Measurements from ENCODE around the gene INTS2.
A peak's percentile ranks its signal among the peaks of the same experiment; 100 is the strongest.
"Not testable (repeated sequence)": the region's sequence is repeated elsewhere in the genome, so short reads cannot be mapped to it uniquely, and the experiment has no call there.

The INTS2 gene

GRCh38 chr17:61847659-61848058 lies 80.1 kb downstream of the INTS2 start:
- DNase-seq (ENCODE audit: low read depth, low spot score) = no peak

DNA sequence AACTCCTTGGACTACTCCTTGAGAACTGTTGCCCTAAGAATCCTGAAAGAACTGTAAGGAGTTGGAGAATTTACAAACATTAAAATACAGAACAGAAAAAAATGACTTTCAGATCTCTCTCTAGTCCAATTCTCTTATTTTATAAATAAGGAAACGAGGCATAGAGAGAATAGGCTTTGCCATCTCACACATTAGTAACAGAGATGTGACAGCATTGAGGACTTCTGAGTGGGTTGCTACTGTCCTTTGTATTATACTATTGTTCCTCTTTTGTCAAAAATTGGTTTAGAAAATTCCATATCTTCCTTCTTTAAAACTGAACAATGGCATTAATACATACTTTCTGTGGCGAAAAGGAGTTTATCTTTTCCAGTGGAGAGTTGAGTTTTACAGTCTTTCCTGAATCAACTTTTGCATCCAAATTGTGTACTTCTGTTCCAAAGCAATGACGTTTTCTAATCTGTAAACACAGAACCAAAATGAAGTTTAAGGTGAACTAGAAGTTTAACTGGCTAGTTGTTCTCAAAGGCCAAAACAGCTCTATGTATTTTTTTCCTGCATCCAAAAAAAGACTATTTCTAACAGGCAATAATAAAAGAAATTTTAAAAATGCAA lies 80.9 kb downstream of the INTS2 start:
- DNase-seq (ENCODE audit: low read depth, low spot score) = no peak

DNA sequence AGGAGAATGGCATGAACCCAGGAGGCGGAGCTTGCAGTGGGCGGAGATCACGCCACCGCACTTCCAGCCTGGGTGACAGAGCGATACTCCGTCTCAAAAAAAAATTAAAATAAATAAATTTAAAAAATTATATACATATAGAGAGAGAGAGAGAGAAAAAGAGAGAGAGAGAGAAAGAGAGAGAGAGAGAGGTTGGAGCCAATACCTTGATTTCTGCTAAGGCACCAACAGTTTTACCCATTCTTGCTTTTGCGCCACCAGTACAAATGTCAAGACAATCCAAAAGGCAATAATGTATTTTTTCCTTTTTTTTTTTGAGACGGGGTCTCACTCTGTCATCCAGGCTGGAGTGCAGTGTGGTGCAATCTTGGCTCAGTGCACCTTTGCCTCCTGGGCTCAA lies 81.7 kb downstream of the INTS2 start:
- no peak for DNase-seq (ENCODE audit: low read depth, low spot score)

GRCh38 chr17:61843435-61843834 lies 84.3 kb downstream of the INTS2 start:
- DNase-seq (ENCODE audit: low read depth, low spot score) = no peak

- DNase-seq (ENCODE audit: low read depth, low spot score) = no peak
These were observed 84.9 kb downstream of the INTS2 start for GRCh38 chr17:61842899-61843298.

DNA sequence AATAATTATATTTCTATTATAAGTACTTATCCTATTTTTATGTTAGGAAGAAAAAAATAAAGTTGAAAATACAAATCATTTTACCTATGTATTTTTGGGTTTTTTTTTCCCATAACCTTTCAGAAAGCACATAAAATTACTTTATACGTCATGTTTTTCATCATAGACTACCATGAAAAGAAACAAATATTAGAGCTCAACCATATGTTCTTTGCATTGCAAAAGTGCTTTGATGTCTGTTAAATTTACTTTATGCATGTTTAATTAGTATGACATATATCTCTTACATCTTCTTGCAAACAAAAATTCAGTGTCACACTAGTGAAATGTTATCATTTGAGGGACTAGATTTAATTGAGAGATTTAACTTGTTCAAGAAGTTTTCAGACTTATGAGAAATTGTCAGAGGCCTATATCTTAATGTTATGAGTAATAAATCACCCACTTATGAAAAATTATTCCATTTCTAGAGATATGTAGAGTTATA lies 88.4 kb downstream of the INTS2 start:
- DNase-seq (ENCODE audit: low read depth, low spot score) = no peak

DNA sequence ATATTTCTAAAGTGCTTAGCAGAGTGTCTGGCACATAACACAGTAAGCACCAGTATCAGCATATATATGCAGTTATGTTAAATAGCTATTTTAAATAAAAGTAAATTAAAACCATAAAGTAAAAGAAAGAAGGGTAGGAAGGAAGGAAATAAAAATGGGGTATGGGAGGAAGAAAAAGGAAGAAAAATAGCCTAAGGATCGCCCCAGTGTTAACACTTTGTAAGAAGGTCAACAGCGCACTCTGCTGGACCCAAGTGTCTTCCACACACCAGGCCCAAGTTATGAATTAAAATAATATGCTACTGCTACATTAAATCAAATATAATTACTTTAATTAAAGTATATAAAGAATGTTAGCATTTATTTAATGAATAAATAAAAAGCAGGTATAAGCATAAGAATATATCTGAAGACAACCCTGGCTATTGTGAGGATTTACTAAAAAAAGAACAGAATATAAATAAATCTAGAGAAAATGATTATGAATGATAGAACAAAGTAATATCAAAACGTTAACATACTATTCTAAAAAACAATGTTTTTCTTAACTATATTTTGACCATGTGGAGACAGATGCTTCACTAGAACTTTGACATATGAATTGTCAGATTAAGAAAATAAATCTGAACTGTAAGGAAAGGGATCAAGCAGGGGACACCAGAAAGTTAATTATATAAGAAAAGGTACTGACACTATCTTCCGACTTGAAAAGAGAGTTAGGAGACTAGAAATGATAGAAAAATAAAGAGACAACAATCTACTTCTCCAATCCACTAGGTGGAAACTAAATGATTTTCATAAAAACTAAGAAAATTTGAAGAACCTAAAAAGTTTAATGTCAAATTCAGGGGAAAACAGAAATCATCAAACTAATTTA lies 90.4 kb downstream of the INTS2 start:
- peak; percentile 12 for DNase-seq (ENCODE audit: low read depth, low spot score)

- DNase-seq (ENCODE audit: low read depth, low spot score) = no peak
These were observed 91.3 kb downstream of the INTS2 start for GRCh38 chr17:61836266-61837174.

GRCh38 chr17:61835606-61836005 lies 92.2 kb downstream of the INTS2 start:
- DNase-seq (ENCODE audit: low read depth, low spot score) = no peak

DNA sequence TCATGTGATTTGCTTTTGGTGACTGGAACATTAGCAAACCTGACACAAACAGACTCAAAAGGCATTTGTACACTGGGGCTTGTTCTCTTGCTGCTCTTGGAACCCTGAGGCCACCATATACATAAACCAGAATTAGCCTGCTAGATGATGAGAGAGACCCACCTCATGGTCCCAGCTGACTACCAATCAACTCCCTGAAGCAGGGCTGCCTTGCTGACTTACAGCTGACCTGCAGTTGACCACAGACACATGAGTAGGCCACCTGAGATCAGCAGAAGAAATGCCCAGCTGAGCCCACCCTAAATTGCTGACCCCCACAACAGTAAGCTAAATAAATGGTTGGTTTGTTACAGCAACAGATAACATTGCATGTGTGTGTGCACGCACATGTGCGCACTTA lies 93.2 kb downstream of the INTS2 start:
- DNase-seq (ENCODE audit: low read depth, low spot score) = no peak

DNA sequence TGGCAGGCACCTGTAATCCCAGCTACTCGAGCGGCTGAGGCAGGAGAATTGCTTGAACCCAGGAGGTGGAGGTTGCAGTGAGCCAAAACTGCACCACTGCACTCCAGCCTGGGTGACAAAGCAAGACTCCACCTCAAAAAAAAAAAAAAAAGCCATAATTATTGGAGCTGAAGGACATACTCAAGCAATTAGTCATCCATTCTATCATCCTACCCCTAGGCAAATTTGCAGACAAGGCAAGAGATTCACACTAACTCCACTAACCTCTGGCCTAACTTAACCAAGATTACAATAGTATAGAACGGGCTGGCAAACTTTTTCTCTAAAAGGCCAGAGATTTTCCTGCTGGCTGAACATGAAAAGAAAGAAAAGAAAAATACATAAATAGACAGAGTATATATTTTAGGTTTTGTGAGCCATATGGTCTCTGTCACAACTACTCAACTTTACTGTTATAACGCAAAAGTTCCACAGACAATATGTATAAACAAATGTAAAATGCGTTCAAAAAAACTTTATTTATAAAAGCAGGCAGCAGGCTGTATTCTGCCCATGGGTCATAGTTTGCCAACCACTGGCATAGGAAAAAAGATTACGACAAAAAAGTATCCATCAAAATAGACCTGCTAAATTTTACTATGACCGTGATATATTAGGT lies 94.1 kb downstream of the INTS2 start:
- no peak for DNase-seq (ENCODE audit: low read depth, low spot score)

GRCh38 chr17:61832463-61832862 lies 95.3 kb downstream of the INTS2 start:
- DNase-seq (ENCODE audit: low read depth, low spot score) = no peak

GRCh38 chr17:61831099-61831498 lies 96.7 kb downstream of the INTS2 start:
- no peak for DNase-seq (ENCODE audit: low read depth, low spot score)

DNA sequence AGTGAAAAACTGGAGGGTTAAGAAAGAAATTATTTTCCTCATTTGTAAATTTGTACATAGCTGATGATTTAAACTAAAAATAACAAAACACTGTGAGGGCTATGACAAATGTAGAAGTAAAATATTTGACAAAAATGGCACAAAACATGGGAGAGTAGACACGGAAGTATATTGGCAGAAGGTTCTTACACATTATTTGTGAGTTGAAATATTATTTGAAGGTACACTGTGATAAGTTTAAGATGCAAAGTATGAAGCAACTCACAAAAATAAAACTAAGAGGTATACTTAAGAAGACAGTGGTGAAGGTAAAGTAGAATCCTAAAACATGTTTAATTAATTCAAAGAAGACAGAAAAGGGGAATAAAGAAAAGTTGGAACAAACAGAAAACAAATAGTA lies 99.1 kb downstream of the INTS2 start:
- no peak for DNase-seq (ENCODE audit: low read depth, low spot score)

- no peak for DNase-seq (ENCODE audit: low read depth, low spot score)
These were observed 100.0 kb downstream of the INTS2 start for GRCh38 chr17:61827649-61828395.

GRCh38 chr17:61826866-61827265 lies 100.9 kb downstream of the INTS2 start:
- not testable (repeated sequence) for DNase-seq (ENCODE audit: low read depth, low spot score)

DNA sequence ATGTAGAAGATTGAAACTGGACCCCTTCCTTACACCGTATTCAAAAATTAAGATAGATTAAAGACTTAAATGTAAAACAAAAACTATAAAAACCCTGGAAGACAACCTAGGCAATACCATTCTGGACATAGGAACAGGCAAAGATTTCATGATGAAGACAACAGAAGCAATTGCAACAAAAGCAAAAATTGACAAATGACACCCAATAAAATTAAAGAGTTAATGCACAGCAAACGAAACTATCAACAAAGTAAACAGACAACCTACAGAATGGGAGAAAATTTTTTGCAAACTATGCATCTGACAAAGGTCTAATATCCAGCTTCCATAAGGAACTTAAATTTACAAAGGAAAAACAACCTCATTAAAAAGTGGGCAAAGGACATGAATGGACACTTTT lies 101.6 kb downstream of the INTS2 start:
- not testable (repeated sequence) for DNase-seq (ENCODE audit: low read depth, low spot score)

GRCh38 chr17:61825448-61826137 lies 102.2 kb downstream of the INTS2 start:
- DNase-seq (ENCODE audit: low read depth, low spot score) = no peak

DNA sequence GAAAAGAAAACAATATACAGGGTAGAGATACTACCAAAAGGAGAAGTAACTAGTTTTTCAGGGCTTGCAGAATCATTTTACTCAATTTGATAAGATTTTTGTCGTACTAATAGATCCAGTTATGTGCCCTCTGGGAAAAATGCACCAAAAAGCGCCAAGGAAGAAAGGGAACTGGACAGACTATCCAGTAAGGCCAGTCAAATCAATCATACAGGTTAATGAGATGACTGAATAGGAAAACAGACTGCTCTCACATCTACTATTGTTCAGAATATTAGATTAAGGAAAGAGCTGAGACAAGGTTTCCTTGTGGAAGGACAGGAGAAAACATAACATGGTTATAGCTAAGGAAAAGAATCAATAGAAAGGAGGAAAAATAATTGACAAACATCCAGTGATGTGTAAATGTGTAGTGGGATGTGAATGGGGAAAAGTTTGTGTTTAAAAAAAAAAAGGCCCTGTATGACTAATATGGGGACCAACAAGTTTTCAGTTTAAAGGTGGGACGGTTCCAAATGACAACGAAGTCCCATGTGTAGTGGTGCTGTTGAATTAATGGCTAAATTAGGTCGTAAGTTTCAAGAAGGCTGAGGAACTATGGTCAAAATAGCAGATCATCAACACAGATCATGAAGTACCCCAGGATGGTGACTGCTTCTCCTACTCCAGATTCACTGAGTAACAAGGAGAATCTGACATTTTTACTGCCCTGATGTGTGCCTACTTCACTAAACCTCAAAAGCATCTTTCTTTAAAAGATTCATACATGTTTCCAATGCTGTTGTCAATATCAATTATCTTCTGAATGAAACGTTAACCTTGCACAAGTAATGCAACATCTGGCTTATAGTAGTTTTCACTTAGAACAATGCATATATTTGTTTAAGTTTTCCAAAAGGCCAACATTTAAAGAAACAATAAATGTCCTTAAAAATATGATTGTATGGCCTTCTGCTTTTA lies 105.2 kb downstream of the INTS2 start:
- DNase-seq (ENCODE audit: low read depth, low spot score) = no peak

All from iPS DF 19.7 (cell line).